ENCODE data around the gene STX19.
A peak's percentile ranks its signal among the peaks of the same experiment; 100 is the strongest.
"Not testable (repeated sequence)": the region's sequence is repeated elsewhere in the genome, so short reads cannot be mapped to it uniquely, and the experiment has no call there.

STX19 gene

DNA sequence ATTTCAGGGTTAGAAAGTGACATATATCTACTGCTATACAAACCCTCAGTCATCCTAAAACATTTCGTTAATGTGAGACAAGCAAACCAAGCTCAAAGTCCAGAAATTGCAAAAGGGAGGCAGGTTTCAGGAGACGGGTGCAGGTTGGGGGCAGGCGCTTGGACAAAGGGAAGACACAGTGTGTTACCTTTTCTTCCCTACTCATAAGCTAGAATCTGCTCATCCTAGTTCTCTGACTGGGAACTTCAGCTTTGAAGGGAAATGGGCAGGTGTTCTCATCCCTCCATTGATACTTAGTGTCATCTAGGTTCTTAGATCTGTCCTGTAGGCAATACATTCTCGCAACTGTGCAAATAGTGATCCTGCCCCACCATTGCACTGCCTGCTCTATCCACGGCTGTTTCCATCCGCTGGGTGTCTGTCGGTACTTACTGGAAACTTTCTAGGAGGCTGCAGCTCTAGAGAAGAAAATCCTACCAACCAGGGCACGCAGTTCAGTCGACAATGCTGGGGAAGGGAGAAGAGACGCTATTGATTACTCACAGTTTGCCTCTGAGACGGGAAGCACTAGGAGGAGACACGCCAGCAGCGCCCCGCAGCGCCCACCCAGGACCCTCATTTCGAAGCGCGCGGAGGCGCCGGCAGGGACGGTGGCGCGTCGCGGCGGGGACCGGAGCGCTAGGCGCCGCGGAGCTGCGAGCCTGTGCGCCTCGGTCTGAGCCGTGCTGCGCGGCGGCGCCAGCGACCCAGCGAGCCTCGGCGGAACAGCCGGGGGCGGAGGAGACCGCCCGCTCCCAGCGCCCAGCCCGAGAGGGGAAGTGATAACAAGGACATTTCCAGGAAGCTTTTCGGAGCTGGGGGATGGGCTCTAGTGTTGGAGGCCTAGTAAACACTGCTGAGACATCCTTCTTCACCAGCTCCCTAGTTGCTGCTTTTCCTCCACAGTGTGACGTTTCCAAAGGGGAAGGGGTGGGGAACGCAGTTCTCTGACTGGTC, 55.0 kb downstream of the STX19 start, which contains the start of gene PROS1:
TSS of gene PROS1 (minus strand) at position 766 of the 996 bp plus-strand sequence. CDS start at position 619, 147 bp downstream.
- peak; percentile 26 for DNase-seq (ENCODE audit: low spot score)

DNA sequence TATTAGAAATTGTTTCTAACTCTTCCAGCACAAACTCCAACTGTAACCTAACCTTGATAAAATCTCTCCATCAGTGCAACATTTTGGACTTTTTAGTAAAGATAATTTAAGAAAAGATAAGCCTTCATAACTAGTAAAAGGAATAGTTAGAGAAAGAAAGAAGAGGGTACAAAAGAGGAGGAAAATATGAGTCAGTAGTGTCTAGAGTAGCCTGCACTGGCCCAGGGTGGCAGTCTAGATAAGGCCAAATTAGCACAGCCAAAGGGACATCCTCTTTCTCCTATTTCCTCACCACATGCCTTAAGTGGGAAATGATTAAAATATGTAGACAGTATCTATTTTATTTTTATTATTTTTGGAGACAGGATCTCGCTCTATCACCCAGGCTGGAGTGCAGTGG, 58.4 kb downstream of the STX19 start:
- no peak for DNase-seq (ENCODE audit: low spot score)

DNA sequence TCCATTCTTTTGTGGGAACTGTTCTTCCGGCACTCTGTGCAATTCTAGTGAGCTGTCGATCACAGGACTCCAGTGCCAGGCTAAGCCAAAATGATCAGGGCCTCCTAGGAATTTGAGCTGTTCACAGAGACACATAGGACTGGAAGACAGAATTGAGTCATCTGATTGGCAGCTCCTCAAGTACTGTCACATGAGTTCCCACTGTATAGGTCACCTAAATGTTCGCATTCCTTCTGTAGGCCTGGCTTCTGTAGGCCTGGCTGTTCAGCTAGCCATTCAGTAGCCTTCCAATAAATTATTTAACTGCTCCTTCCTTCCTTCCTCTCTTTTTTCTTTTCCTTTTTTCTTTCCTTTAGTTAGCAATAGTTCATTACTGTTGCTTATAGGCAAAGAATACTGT, 59.0 kb downstream of the STX19 start:
- DNase-seq (ENCODE audit: low spot score): no peak

DNA sequence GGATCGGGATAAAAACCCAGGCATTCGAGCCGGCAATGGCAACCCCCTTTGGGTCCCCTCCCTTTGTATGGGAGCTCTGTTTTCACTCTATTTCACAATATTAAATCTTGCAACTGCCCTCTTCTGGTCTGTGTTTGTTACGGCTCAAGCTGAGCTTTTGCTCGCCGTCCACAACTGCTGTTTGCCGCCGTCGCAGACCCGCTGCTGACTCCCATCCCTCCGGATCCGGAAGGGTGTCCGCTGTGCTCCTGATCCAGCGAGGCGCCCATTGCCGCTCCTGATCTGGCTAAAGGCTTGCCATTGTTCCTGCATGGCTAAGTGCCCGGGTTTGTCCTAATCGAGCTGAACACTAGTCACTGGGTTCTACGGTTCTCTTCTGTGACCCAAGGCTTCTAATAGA, 63.3 kb downstream of the STX19 start:
- DNase-seq (ENCODE audit: low spot score): not testable (repeated sequence)

Data from CD4-positive, alpha-beta T cell treated with Interleukin-6 at 100 ng/mL for 8 hours (primary cell).